B cell (primary cell): ENCODE results near the gene RCC2. TPM values are rescaled to one million over a fixed set of nuclear protein-coding genes. Genes with fewer than 3 reads are reported as not detected.

Source experiments
- ATAC-seq: fragments of 200-7000 bp; cut with Tn5 transposase; one replicate; pipeline ENCODE4 v1.10.0; 2021; ENCODE audit warnings: low read depth, mild to moderate bottlenecking, moderate number of reproducible peaks, moderate library complexity
- CTCF ChIA-PET: fragments of 350-600 bp; sonication (Branson Sonifier 250); formaldehyde crosslinking; loops from one replicate; lab custom pipeline; 2021; ENCODE audit warnings: antibody characterized with exemption, inconsistent platforms; lab: Charles Lee
- POLR2A ChIA-PET: fragments of 350-600 bp; sonication (Branson Sonifier 250); formaldehyde crosslinking; loops from one replicate; lab custom pipeline; 2021; ENCODE audit warnings: antibody characterized with exemption; lab: Charles Lee
- DNase-seq: peaks from one replicate; pipeline ENCODE4 v3.0.0; 2013
- H2AFZ ChIP-seq: 2 replicates; pipeline ENCODE4 v1.6.1; 2012; ENCODE audit warnings: mild to moderate bottlenecking, low read depth, low read length; ENCODE audit not compliant: insufficient read depth, poor library complexity, severe bottlenecking
- H3K27ac ChIP-seq, 2 donors: 1 replicate in 1 of 2; 2 replicates in 1 of 2; pipeline ENCODE4 v1.5.1; 2012 to 2013; ENCODE audit warnings: low read length in 2 of 2, mild to moderate bottlenecking in 2 of 2, moderate library complexity in 1 of 2
- H3K27me3 ChIP-seq, 4 experiments: fragments of 200-600 bp in 1 of 4; sonication (generic) in 1 of 4; replicated peaks in 1 of 4; 1 replicate in 2 of 4; 2 replicates in 2 of 4; pipeline versions ENCODE4 v1.6.1 to v1.7.0; 2013 to 2016; ENCODE audit warnings: low read length in 3 of 4, mild to moderate bottlenecking in 2 of 4, mixed read lengths in 1 of 4, moderate library complexity in 1 of 4; ENCODE audit not compliant: insufficient read depth in 4 of 4, control insufficient read depth in 3 of 4; ENCODE audit errors: control extremely low read depth in 1 of 4
- H3K36me3 ChIP-seq, 2 experiments: replicated peaks in 1 of 2; 1 replicate in 1 of 2; 2 replicates in 1 of 2; pipeline versions ENCODE4 v1.6.1 to v1.7.1; 2013; ENCODE audit warnings: low read length in 1 of 2; ENCODE audit not compliant: insufficient read depth in 2 of 2, control insufficient read depth in 1 of 2; ENCODE audit errors: control extremely low read depth in 1 of 2, extremely low read depth in 1 of 2
- H3K4me1 ChIP-seq, 2 donors: fragments of 200-600 bp in 1 of 2; sonication (generic) in 1 of 2; 1 replicate in 1 of 2; 2 replicates in 1 of 2; pipeline versions ENCODE4 v1.5.1 to v1.6.1; 2013 to 2017; ENCODE audit warnings: low read length in 2 of 2; ENCODE audit not compliant: control insufficient read depth in 2 of 2, insufficient read depth in 2 of 2
- H3K4me2 ChIP-seq: replicated peaks from 2 replicates; pipeline ENCODE3; 2012; ENCODE audit warnings: mild to moderate bottlenecking, low read depth, low read length; ENCODE audit not compliant: poor library complexity, severe bottlenecking
- H3K4me3 ChIP-seq, 5 experiments: fragments of 200-600 bp in 1 of 5; sonication (generic) in 1 of 5; 1 replicate in 3 of 5; 2 replicates in 2 of 5; pipeline versions ENCODE4 v1.5.1 to v1.7.0; 2011 to 2016; ENCODE audit warnings: low read length in 4 of 5, mild to moderate bottlenecking in 4 of 5, low read depth in 2 of 5, control low read depth in 1 of 5, moderate library complexity in 1 of 5; ENCODE audit not compliant: insufficient read depth in 1 of 5; ENCODE audit errors: control extremely low read depth in 1 of 5, extremely low read depth in 1 of 5
- H3K79me2 ChIP-seq: fragments of 200-600 bp; sonication (generic); one replicate; pipeline ENCODE4 v1.6.0; 2016; ENCODE audit warnings: low read length; ENCODE audit not compliant: control insufficient read depth, insufficient read depth
- H3K9ac ChIP-seq: fragments of 200-600 bp; sonication (generic); 2 replicates; pipeline ENCODE4 v1.6.1; 2017; ENCODE audit warnings: mild to moderate bottlenecking, low read length, moderate library complexity
- H3K9me3 ChIP-seq, 3 donors: one replicate each; pipeline versions ENCODE4 v1.6.1 to v1.7.1; 2013; ENCODE audit warnings: low read length in 2 of 3; ENCODE audit not compliant: control insufficient read depth in 2 of 3, insufficient read depth in 1 of 3; ENCODE audit errors: control extremely low read depth in 1 of 3
- H4K20me1 ChIP-seq: 2 replicates; pipeline ENCODE4 v1.6.0; 2012; ENCODE audit warnings: mild to moderate bottlenecking, low read length; ENCODE audit not compliant: insufficient read depth, control insufficient read depth, poor library complexity, severe bottlenecking
- H3K27ac Mint-ChIP-seq: one replicate; pipeline ENCODE4 v1.8.0; 2021; ENCODE audit warnings: mixed read lengths
- H3K27me3 Mint-ChIP-seq: one replicate; pipeline ENCODE4 v1.8.0; 2021; ENCODE audit warnings: mixed read lengths
- H3K4me1 Mint-ChIP-seq: one replicate; pipeline ENCODE4 v1.8.0; 2021; ENCODE audit warnings: mixed read lengths
- H3K4me3 Mint-ChIP-seq: one replicate; pipeline ENCODE4 v1.8.0; 2021; ENCODE audit warnings: mixed read lengths
- H3K9me3 Mint-ChIP-seq: one replicate; pipeline ENCODE4 v1.8.0; 2022; ENCODE audit warnings: mixed read lengths; ENCODE audit not compliant: insufficient read depth
- CTCF ChIP-seq: fragments of 200-600 bp; IDR thresholded peaks from one replicate; pipeline ENCODE4 v1.8.0; 2022; ENCODE audit warnings: antibody characterized with exemption, mild to moderate bottlenecking
- EZH2 ChIP-seq: IDR thresholded peaks from 2 replicates; pipeline ENCODE4 v1.6.1; 2012; ENCODE audit warnings: borderline replicate concordance, low read depth, mild to moderate bottlenecking, moderate library complexity, low read length; ENCODE audit not compliant: insufficient read depth, poor library complexity, severe bottlenecking
- WGBS: methylation state at CpG from one replicate; pipeline ENCODE4 v1.1.5; 2013; ENCODE audit warnings: missing lambda C conversion rate; ENCODE audit not compliant: insufficient coverage; 5-methylcytosine and 5-hydroxymethylcytosine counted together
- intact Hi-C: fragments of 100-400 bp; cut with micrococcal nuclease; formaldehyde crosslinking; loops from one replicate; pipeline ENCODE4 v1.10.0; 2022
- polyA plus RNA-seq: library from polyadenylated mRNA; depleted of rRNA; stranded (reverse); fragments of >200 nt; gene quantifications from 2 replicates; pipeline ENCODE4 v1.2.3, GENCODE V29; 2012
- total RNA-seq, 2 donors: library from RNA; stranded (reverse); fragments of 120-200 nt in 1 of 2; gene quantifications; 1 replicate in 1 of 2; 2 replicates in 1 of 2; pipeline versions ENCODE4 v1.2.3 to v1.2.4, GENCODE V29; 2013 to 2022

RCC2 gene
- total and polyA plus RNA-seq, 2 donors (not counting 1 experiment from before 2014, with no cell fraction given): 48.9 to 76.9 TPM

DNA sequence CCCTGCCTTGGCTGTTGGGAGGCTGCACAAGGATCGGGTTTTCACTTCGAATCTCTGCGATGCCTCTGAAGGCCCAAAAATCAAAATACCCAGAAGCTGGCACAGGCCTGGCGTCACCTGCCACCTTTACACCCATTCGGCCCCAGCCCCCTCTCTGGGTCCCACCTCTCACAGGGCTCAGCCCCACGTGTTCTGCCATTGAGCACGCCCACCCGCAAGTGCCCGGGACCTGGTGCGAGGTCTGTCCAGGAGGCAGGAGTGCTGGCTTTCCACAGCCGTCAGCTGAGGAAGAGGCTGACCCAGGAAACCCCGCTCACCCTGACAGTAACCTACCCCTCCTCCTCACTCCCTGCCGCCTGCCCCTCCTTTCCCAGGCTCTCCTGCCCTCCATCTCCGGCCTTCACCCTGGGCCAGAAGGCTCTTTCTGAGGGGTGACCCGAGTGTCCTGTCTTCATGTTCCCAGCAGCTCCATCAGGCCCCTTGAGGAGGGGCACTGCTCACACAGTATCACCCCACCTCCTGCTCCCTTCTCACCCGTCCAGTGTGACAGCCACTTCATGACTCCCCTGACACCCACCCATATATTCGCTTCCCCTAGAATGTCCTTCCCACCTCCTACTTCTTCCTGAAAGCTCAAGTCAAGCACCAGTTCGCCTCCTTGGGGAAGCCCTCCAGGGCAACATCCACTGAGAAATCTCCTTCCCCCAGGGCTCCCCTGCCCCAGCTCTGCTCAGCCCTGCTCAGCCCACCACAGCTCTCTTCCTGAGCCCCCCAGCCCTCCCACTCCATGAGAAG lies 13.5 kb downstream of the RCC2 start:
- Histone ChIP-seq H3K4me1 (peaks cover 0 to 7% of the 10 kb centered on the region in 2 donors), H3K79me2 (peaks cover 81% of the 10 kb centered on the region), H3K9ac (no peak overlapping the region), H3K9me3 (no peaks in the 10 kb centered on the region), H2AFZ (no peak overlapping the region), H3K27ac (no peak overlapping the region), H4K20me1 (peaks cover 88% of the 10 kb centered on the region), H3K36me3 (peaks cover 0 to 87% of the 10 kb centered on the region in 2 experiments), H3K27me3 (no peaks in the 10 kb centered on the region), H3K4me3 (no peak overlapping the region), H3K4me2 (no peak overlapping the region)
- 93% methylated on average over 18 of the region's 18 CpGs for WGBS
- H3K9me3 Mint-ChIP-seq: no peaks in the 10 kb centered on the region
- intact Hi-C loops: no loop called here
- no peak for DNase-seq
- peaks cover 15% of the 10 kb centered on the region for H3K4me1 Mint-ChIP-seq
- H3K4me3 Mint-ChIP-seq: no peak overlapping the region
- no peak for ATAC-seq
- H3K27me3 Mint-ChIP-seq: no peaks in the 10 kb centered on the region
- POLR2A ChIA-PET: no interaction called here
- TF ChIP-seq CTCF (no peak), EZH2 (no peak)
- CTCF ChIA-PET: interaction anchor here (1.7 kb wide), 1 partner anchor 52 kb away, joined by 6 read pairs; no protein-coding TSS in a partner anchor
- H3K27ac Mint-ChIP-seq: no peak overlapping the region

GRCh38 chr1:17423781-17424245 lies 15.7 kb downstream of the RCC2 start:
- H3K4me2 ChIP-seq: no peak overlapping the region
- no peak overlapping the region for H3K27ac Mint-ChIP-seq
- H3K4me3 Mint-ChIP-seq: no peak overlapping the region
- peaks cover 1 to 94% of the 10 kb centered on the region in 2 experiments for H3K36me3 ChIP-seq
- H3K4me3 ChIP-seq: no peak overlapping the region
- TF ChIP-seq CTCF (no peak), EZH2 (no peak)
- no peaks in the 10 kb centered on the region for H3K27me3 ChIP-seq
- POLR2A ChIA-PET: no interaction called here
- no peak overlapping the region for H3K27ac ChIP-seq
- DNase-seq: no peak
- peaks cover 70% of the 10 kb centered on the region for H3K79me2 ChIP-seq
- no peak overlapping the region for H2AFZ ChIP-seq
- no peaks in the 10 kb centered on the region for H3K9me3 Mint-ChIP-seq
- H3K9ac ChIP-seq: no peak overlapping the region
- H3K27me3 Mint-ChIP-seq: no peaks in the 10 kb centered on the region
- H3K4me1 Mint-ChIP-seq: peaks cover 5% of the 10 kb centered on the region
- peaks cover 76% of the 10 kb centered on the region for H4K20me1 ChIP-seq
- intact Hi-C loops: no loop called here
- 89% methylated on average over 13 of the region's 13 CpGs for WGBS
- no peaks in the 10 kb centered on the region for H3K4me1 ChIP-seq
- CTCF ChIA-PET: interaction anchor here (1.0 kb wide), 1 partner anchor 17 kb away, joined by 3 read pairs; no protein-coding TSS in a partner anchor
- no peak for ATAC-seq
- no peaks in the 10 kb centered on the region for H3K9me3 ChIP-seq
